ENCODE data around the gene TMOD2. TPM values are rescaled to one million over a fixed set of nuclear protein-coding genes. Genes with fewer than 3 reads are reported as not detected.

The TMOD2 gene
- total RNA-seq, 1 experiment from 2014 or later = 3.0 TPM

DNA sequence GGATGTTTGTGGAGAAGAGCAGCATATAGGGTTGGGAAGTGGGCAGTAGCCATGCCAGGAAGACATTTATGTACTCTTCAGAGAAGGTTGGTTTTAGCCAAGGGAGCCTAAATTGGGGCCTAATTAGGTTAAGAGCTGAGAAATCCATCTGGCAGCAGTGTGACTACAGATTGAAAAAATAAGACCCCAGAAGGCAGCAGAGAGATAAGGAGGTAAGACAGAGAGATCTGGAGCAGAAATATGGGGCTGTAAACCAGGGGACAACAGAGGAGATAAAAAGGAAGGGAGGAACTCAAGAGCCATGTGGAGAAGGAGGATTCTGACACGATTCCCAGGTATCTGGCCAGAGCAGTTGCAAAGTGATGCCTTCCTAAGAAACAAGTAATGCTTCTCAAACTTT, 37.2 kb upstream of the TMOD2 start:
- no peak overlapping the region for H4K5ac ChIP-seq (ENCODE audit: insufficient read length, low read depth, low read length)
- H3K4ac ChIP-seq (ENCODE audit: low read depth, low read length) = no peak overlapping the region
- no peak overlapping the region for H3T11ph ChIP-seq (ENCODE audit: low read length)
- H3K36me3 Mint-ChIP-seq (ENCODE audit: insufficient read depth in 1 of 3, low read depth in 3 of 3) = peaks cover 0 to 9% (median 3%) of the 10 kb centered on the region in 3 experiments; a peak in 4 of 7 replicates
- WGBS (ENCODE audit: extremely low coverage, insufficient read length, low lambda C conversion rate) = no CpG with 5 or more reads among the region's 1 CpG
- no peaks in the 10 kb centered on the region for H3K27me3 Mint-ChIP-seq (ENCODE audit: low read depth)
- H2BK12ac ChIP-seq (ENCODE audit: insufficient read length, low read depth, low read length) = no peak overlapping the region
- H3K4me1 ChIP-seq (ENCODE audit: insufficient read depth, low read length) = no peaks in the 10 kb centered on the region
- H3K14ac ChIP-seq (ENCODE audit: insufficient read depth, low read length) = no peak overlapping the region
- no peaks in the 10 kb centered on the region for H3K79me2 ChIP-seq (ENCODE audit: insufficient read depth, low read length)
- DNase-seq = no peak
- no peak overlapping the region for H3K9ac ChIP-seq (ENCODE audit: extremely low read depth, insufficient read length, low read length)
- no peaks in the 10 kb centered on the region for H3K79me1 ChIP-seq (ENCODE audit: insufficient read depth, low read depth, low read length, poor library complexity, severe bottlenecking)
- no peaks in the 10 kb centered on the region for H3K23me2 ChIP-seq (ENCODE audit: insufficient read length, low read depth, low read length, poor library complexity, severe bottlenecking)
- no peak overlapping the region for H4K91ac ChIP-seq (ENCODE audit: insufficient read length, low read depth, low read length)
- H3K23ac ChIP-seq (ENCODE audit: insufficient read length, low read depth, low read length) = no peak overlapping the region
- H3K27ac Mint-ChIP-seq = peak overlapping the region in 1 of 3 experiments; percentile 62; a peak in 2 of 7 replicates
- peaks cover 4 to 7% of the 10 kb centered on the region in 2 experiments; a peak in 3 of 4 replicates for H3K4me1 Mint-ChIP-seq
- no peak overlapping the region for H3K27ac ChIP-seq (ENCODE audit: insufficient read length, low read depth, low read length)
- no peak overlapping the region for H2BK5ac ChIP-seq (ENCODE audit: insufficient read length, low read length)
- H2AFZ ChIP-seq (ENCODE audit: low read length) = no peak overlapping the region
- no peaks in the 10 kb centered on the region for H3K27me3 ChIP-seq (ENCODE audit: insufficient read depth, low read length)
- H3K4me2 ChIP-seq (ENCODE audit: insufficient read depth, insufficient read length, low read length) = no peak overlapping the region
- H4K20me1 ChIP-seq (ENCODE audit: control insufficient read depth, insufficient read depth, insufficient read length) = no peaks in the 10 kb centered on the region
- H3K9me3 ChIP-seq (ENCODE audit: control insufficient read depth, low read depth, low read length) = no peaks in the 10 kb centered on the region
- H2BK120ac ChIP-seq (ENCODE audit: low read depth, low read length, poor library complexity, severe bottlenecking) = no peak overlapping the region
- H3K4me3 Mint-ChIP-seq = no peak overlapping the region
- no peaks in the 10 kb centered on the region for H3K9me3 Mint-ChIP-seq
- no peak overlapping the region for H2BK20ac ChIP-seq (ENCODE audit: low read depth, low read length, poor library complexity, severe bottlenecking)
- no peak for TF ChIP-seq CTCF (conservative IDR thresholded peaks at IDR 0.05)
- no peak overlapping the region for H2BK15ac ChIP-seq (ENCODE audit: low read depth, low read length)
- no peak overlapping the region for H4K8ac ChIP-seq (replicated peaks; ENCODE audit: insufficient read length, low read depth, low read length)
- no peak overlapping the region for H3K56ac ChIP-seq (ENCODE audit: insufficient read length, low read depth, low read length)
- no peak overlapping the region for H2AK5ac ChIP-seq (ENCODE audit: insufficient read length, low read length)
- no peak overlapping the region for H3K18ac ChIP-seq (ENCODE audit: insufficient read length, low read depth, low read length)
